GM19463 (cell line): ENCODE measurements around the gene MPL.
"Not testable (repeated sequence)": the region's sequence is repeated elsewhere in the genome, so short reads cannot be mapped to it uniquely, and the experiment has no call there.

Experiments used
- ATAC-seq: cut with Tn5 transposase; IDR thresholded peaks from one replicate; pipeline ENCODE4 v1.9.1; 2021; ENCODE audit warnings: mild to moderate bottlenecking, moderate library complexity; ENCODE audit not compliant: unreplicated experiment

MPL gene

DNA sequence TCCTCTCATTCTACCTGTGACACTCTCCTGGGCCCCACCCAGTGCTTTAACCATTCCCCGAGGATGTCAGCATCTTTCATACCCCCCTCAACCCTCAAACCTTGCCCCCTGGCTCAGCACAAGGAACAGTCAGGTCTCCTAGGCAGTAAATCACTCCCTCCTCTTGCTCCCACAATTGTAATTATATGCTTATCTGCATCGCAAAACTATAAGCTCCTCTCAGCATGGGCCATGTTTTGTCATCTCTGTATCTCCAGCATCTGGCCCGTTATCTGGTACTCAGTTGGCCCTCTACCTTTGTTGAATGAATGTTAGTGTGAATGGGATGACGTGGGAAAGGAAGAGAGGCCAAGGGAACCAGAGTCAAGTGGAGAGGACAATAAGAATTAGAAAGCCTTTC is 32.9 kb downstream of the MPL start:
- no peak for ATAC-seq

DNA sequence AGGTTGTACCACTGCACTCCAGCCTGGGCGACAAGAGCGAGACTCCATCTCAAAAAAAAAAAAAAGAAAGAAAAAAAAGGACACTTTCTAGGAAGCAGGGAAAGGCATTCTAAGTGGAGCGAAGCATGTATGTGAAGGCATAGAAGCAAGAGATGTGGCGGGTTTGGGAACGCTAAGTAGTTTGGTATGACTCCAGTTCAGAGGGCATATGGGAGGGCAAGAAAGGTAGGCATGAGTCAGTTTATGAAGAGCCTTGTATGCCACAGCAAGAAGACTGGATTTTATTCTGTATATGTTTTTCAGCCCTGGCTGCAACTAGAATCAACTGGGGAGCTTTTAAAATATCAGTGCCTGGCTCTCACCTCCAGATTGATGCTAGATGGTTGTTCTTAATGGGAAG is 34.6 kb downstream of the MPL start:
- no peak for ATAC-seq

DNA sequence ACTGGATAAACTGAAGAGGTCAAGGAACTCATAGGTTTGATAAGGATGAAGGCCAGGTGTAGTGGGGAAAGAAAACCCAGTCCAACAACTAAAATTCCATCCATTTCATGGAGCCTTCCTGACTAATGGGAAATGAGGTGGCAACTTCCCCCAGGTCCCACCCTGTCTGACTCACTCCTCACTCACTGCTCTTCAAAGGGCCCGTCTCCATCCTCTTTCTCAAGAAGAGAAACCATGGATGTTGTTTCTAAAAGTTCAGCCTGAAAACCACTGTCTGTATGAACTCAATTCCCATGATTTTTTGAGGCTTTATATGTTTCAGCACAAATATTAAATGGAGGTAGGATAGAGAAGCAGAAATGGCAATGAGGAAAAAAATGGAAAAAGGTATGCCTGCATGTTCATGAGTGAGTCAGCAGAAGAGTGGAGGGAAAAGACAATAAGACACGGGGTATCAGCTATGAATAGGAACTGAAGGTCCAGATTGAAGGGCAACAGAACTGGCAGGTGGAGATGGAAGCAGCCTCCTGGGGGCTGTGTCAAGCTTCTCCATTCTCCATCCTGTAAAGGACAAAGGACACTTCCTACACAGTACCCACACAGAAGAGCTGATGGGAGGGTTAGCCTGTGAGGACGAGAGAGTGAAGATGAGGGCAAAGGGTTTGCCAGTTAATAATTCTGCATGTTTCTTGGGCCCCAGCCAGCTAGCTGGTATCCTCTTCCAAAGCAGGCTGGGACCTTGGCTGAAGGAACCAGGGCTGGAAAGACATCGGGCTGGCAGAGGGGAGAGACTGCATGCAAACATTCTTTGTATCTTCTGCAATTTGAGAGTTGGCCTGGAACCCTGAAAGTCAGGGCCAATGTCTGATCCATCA is 35.7 kb downstream of the MPL start:
- ATAC-seq: no peak

DNA sequence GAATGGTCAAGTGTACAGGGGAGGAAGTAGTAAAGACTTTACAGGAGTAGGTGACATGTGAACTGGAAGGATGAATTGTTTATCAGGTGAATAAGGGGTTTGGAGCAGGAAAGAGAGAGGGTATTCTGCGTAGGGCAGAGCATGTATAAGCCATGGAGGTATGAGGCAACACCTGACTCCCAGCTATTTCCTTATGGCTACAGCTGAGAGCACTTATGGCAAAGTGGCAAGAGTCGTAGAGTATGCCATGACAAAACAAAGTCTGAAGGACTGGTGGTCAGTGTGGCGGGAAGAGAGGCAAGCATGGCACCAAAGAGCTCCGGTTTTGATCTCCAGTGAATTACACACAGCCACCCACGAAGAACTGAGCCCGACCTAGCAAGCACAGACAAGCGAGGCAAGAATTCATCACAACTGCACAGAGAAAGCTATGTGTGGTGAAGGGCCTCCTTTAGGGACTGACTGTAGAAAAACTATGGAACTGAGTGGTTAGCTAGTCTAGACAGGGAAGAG is 39.2 kb downstream of the MPL start:
- ATAC-seq: no peak

DNA sequence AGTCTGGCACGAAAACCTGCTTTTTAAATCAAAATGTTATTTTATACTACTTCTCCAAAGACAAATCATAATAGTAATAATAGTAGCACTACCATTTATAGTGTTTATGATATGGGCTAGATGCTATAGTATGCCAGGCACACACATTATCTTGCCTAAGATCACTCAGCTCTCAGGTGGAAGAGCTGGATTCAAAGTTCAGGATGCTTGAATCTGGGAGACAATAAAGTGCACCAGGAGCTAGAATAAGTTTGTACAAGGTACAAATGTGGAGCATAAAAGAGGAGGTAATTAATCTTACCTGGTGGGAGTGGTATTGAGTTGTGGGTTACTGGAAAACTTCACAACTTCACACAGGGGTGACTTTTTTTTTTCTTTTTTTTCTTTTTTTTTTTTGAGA is 40.2 kb downstream of the MPL start:
- no peak for ATAC-seq

DNA sequence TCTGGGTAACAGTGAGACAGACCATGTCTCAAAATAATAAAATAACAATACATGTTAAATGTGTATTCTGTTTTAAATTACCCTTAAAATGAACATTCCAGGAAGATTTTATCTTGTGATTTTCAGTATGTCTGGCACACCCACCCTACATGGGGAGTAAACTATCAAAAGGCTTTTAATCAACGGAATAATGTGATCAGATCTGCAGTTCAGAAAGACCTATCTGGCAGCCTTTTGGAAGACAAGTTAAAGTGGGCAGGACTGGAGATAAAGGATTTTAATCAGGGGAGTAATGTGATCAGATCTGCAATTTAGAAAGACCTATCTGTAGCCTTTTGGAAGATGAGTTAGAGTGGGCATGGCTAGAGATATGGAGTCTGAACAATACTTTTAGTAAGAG is 41.9 kb downstream of the MPL start:
- ATAC-seq: no peak

DNA sequence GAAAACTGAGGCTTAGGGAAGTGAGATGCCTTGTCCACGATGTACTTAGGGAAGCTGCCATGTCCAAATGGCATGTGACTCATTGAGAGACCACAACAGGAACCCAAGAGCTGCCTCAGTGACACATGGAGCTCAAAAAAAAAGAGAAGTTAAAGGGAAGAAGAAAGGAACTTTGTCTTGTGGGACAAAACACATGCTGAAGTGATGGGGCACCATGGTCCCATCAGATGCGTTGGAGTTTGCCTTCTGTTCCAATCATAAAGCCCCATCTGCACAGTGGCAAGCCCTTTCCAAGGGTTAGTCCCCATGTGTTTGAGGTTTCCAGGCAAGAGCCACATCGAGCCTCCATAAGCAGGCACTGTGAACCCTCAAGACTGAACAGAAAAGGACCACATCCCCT is 44.0 kb downstream of the MPL start:
- no peak for ATAC-seq

DNA sequence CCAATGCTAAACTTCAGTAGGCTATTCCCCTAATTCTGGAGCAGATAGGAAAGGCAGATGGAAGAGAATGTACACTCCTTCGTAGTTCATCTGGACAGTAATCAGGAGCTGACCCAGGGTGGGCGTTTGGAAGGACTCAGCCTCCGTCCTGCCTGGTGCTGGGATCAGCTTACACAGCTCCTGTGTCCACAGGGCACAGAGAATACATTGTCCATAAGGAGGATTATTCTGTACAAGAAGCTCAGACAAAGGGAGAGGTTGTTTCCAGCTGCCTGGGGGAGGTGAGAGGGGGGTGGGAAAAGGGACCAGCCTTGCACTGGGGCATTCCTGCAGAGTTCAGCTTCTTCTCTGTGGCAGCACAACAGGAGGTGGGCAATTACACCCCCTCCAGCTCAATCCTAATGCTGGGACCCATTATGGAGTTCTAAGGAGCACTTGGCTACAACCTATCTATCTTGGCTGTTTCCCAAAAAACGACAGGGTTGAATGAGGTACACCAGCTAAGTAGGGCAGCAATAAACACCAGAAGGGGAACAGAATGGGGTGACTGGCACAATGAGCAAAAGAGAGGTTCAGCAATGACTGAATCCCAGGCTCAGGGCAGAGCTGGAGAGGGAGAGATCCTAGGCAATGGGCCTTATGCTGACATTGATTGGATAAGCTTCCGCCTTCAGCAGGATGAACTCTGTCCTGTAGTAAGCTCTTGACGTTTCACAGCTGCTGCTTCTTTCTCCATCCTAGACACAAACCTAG is 44.6 kb downstream of the MPL start:
- ATAC-seq: no peak

DNA sequence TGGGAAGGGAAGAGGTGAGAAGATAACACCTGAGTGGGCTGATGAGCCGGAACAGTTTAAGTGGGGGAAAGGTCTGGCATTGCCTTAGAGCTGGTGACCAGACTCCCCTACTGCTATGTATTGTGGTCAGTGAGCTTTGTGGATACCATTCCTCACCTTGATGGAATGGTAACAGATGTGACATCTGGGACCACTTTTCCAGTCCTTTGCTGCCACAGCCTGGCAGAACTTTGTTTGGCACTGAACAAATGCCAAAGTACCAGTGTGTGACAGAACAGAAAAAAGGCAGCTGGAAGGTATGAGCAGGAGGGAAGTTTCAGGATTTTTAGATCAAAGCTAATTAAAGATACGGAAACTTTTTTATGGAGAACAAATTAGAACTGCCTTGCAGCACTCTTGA is 45.8 kb downstream of the MPL start:
- no peak for ATAC-seq

DNA sequence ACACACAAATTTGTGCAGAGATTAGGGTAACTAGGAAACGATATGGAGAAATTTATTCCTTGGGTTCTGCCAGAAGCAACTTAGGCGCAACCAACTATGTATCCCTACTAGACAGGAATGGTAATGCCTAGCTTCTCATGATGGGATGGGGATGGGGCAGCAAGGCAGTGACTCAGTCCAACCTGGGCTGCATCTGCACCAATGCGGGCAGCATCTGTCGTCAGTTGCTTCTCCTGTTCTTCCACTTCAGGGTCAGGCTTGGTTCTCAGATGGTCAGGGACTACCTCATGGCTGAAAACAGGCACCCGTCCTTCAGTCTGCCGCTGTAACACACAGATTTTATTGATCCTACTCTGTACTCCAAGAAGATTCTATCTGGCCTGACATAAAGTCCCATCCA is 49.1 kb downstream of the MPL start:
- ATAC-seq: no peak

DNA sequence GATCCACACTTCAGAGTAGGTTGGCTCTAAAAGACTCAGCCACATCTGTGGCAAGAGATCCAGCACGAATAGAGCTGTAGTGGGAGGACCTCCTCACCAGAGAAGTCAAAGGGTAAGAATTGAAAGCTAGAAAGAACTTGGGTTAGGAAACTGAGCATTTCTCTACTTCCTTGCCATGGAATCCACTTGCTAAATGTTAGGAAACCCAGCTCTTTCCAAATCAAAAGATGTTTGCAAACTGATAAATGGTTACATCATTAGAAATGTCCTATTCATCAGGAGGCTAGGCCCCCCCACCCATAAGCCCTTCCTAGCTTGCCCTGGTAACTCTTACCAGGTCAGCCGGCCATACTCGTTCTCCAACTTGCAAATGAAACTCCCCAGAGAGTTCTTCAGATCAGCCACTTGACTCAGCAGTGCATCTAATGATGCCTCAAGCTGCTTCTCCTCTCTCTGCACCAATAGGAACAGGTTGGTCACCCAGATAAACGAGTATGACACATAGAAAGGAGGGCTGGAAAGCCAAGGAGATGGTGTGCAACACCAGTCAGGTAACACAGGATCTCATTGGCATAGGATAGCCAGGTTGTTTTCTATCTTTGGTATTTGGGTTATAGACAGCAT is 50.5 kb downstream of the MPL start:
- ATAC-seq: no peak

DNA sequence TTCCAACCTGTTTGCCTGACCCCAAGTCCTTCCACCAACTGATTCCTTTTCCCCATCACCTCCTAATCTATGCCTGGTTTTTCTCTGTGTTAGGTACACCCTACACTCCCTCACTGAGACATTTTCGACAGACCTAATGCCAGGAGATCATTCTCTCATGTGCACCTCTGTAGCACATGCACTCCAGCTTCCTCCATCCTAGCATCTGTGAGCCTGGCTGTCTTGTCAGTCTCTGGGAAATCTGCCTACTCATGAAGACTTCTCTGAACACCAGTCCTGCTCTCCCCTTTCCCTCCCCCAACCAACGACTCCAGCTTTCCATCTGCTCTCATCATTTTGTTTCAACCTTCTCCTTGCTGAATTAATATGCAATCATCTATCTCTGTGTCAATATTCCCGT is 51.0 kb downstream of the MPL start:
- no peak for ATAC-seq

DNA sequence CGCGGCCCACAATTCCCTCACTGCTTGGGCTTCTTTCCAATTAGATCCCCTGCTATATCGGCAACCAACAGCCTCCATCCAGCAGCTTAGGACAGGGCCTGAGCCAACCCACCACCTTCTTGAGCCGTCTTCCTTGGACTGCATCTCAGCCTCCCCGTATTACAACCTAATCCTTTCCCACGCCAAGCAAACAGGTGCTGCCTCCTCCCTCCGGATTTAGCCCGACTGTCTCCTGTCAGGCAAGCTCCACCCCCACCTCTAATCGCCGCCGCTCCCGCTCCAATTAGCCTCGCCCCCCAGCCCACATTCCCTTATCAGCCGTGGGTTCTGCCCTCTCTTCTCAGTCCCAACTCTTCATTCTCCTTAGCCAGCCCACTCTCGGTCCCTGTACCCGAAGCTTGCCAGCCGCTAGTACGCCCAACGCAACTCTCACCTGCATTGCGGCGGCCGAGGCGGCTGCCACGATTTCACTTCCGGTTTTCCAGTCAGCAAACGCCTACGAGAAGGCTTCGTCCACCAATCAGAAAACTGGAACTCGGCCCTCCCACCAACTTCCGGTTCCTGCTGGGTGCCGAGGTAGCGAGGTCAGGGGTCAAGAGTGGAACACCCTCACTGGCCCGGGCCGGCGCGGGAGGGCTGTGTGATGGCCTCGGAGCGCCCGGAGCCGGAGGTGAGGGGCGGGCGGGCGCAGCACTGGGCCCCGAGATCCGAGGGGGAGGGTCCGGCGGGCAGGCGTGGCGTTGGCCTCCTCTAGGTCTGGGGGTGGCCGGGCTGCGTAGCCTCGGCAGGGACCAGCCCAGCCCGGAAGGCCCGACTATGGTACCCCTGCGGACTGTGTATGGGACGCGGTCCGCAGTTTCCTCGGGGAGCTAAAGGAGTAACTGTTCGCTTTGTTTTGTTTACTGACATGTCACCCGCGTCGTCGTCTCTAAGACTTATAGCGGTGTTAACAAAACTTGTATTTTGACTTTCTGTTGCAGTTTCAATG is 52.0 kb downstream of the MPL start, which contains the start of the genes MED8 and SZT2:
MED8 (minus strand) TSS at position 475 of the 988 bp plus-strand sequence; CDS start at position 439, 36 bp downstream.
SZT2 (plus strand) TSS at position 574 of the 988 bp plus-strand sequence; CDS start at position 644, 70 bp downstream.
- ATAC-seq: peak; percentile 90

DNA sequence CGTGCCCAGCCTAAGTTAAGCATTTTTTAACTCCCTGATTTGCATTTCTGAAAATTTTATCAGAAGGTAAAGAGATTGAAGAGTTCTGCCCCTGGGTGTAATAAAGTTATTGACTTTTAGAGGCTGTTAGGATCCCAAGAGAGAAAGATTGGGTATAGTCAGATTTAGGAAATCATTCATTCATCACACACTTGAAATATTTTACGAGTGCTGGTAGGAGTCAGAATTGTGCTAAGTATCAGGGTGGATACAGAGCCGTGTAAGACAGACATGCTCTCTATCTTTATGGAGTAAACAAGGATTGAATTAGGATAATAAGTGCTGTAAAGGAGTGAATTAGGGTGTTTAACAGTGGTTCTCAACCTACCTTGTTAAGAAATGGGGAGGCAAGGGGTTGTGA is 55.1 kb downstream of the MPL start:
- no peak for ATAC-seq

DNA sequence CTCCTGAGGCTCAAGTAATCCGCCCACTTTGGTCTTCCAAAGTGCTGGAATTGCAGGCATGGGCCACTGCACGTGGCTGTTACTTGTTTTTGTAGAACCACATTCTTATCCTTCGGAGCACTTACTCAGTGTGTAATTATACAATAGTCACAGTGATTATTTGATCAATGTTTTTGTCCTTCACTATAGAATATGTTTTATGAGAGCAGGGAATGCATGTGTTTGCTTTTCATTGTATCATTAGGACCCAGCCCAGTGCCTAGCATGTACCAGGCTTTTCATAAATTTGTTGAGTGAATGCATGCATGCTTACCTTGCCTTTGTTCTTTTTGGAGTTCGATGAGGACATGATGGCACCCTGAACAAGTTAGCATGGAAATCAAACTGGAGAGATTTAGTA is 57.9 kb downstream of the MPL start:
- ATAC-seq: no peak

DNA sequence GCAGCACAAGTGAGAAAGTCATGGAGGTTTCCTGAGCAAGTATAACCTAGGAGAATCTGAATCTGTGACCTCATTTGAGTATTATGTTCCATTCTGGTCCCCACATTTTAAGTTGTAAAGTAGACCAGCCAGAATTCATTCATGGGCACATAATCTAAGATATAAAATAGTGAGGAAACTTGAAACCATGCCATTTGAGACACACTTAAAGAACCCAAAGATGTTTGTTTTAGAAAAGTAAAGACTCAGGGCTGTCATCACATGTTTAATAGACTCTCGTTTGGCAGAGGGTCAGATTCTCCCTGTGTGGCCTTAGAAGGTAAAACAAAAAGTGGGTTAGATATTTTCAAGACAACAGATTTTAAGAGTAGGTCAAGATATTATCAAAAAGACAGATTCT is 58.4 kb downstream of the MPL start:
- no peak for ATAC-seq

DNA sequence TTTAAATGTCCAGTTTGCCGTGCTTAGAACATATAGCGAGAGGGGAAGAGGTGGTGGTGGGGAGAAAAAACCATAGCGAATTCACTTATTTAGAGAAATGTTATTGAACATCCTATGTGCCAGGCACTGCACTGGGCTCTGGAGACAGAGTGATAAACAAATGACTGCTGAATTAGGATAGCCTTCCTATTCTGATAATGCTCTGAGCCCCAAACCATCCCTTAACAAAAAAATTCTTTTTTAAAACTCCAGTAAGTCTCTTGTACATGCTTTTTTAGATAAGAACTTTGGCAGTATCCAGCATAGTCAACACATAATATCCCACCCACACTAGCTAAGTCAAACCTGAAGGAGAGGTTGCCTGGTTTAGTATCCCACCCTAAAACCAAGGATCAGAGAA is 60.6 kb downstream of the MPL start:
- no peak for ATAC-seq

DNA sequence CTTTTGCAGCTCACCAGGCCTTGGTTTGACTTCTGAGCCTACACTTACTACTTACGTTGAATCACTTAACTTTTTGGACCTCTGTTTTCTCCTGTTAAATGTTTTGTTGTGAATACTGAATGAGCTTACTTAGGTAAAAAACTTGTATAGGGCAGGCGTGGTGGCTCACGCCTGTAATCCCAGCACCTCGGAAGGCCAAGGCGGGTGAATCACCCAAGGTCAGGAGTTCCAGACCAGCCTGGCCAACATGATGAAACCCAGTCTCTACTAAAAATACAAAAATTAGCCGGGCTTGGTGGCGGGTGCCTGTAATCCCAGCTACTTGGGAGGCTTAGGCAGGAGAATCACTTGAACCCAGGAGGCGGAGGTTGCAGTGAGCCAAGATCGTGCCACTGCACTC is 62.8 kb downstream of the MPL start:
- ATAC-seq: not testable (repeated sequence)

DNA sequence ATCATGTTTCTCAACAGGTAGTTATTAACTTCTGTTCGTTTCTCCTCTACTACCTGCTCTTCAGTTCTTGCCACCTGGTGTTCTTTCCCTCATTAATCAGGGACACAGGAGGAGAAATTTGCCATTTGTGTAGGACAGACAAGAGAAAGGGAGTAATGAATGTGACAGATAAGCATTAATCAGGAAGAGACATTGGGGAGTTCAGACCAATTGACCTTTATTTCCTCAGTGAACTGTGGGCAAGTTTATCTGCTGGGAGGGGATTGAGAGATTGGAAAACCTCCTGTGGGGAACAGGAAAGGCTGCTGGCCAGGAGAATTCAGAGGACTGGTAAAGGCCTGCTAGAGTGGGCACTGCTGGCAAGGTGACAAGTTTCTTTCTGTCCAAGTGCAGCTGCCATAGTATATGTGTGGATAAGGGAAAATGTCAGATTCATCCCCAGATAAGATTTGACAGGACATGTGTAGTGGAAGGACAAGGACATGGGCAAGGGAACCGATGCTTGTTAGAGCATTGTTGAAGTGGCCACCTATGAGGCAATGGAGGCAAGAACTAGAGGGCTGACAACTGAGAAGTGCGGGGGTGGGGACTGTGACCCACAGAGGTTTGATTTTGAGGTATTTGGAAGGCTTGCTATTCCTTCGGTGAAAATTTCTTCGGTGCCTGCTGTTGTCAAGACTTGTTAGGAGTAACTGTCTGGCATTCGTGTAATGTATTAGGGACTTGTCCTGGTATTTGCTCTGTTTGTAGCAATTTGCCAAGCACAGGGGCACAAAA is 64.7 kb downstream of the MPL start:
- ATAC-seq: no peak
